ENCODE data around the gene SYNGR3.
A peak's percentile ranks its signal among the peaks of the same experiment; 100 is the strongest.
"Not testable (repeated sequence)": the region's sequence is repeated elsewhere in the genome, so short reads cannot be mapped to it uniquely, and the experiment has no call there.

SYNGR3 gene

GRCh38 chr16:1989209-1990100, at the start of gene SYNGR3:
TSS of gene SYNGR3 (plus strand) at chr16:1989970. CDS start at chr16:1990103, 133 bp downstream.
- DNase-seq: no peak

GRCh38 chr16:1940273-1941161, 49.3 kb upstream of the SYNGR3 start:
- DNase-seq: no peak

GRCh38 chr16:1941162-1942046, 48.4 kb upstream of the SYNGR3 start:
- DNase-seq: no peak

- no peak for DNase-seq
Measured at GRCh38 chr16:1942047-1942809, 47.5 kb upstream of the SYNGR3 start.

GRCh38 chr16:1942810-1943726, 46.7 kb upstream of the SYNGR3 start, which contains the start of gene MSRB1:
TSS of gene MSRB1 (minus strand) at chr16:1943199. CDS start at chr16:1943156, 43 bp downstream.
- peak; percentile 100 for DNase-seq

GRCh38 chr16:1944612-1945199, 45.1 kb upstream of the SYNGR3 start:
- no peak for DNase-seq

GRCh38 chr16:1945559-1946391, 44.0 kb upstream of the SYNGR3 start:
- DNase-seq: no peak

GRCh38 chr16:1946495-1947368, 43.0 kb upstream of the SYNGR3 start:
- no peak for DNase-seq

GRCh38 chr16:1947369-1947670, 42.5 kb upstream of the SYNGR3 start:
- DNase-seq: no peak

GRCh38 chr16:1949507-1949906, 40.3 kb upstream of the SYNGR3 start:
- DNase-seq: no peak

GRCh38 chr16:1950047-1950446, 39.7 kb upstream of the SYNGR3 start:
- DNase-seq: no peak

- DNase-seq: no peak
Measured at GRCh38 chr16:1950559-1950958, 39.2 kb upstream of the SYNGR3 start.

GRCh38 chr16:1953734-1954133, 36.0 kb upstream of the SYNGR3 start:
- no peak for DNase-seq

- DNase-seq: not testable (repeated sequence)
Measured at GRCh38 chr16:1957434-1958142, 32.2 kb upstream of the SYNGR3 start.

GRCh38 chr16:1958143-1958491, 31.7 kb upstream of the SYNGR3 start:
- not testable (repeated sequence) for DNase-seq

- DNase-seq: no peak
Measured at GRCh38 chr16:1958715-1959268, 31.0 kb upstream of the SYNGR3 start.

GRCh38 chr16:1959269-1960039, 30.3 kb upstream of the SYNGR3 start, which contains the start of gene NDUFB10:
TSS of gene NDUFB10 (plus strand) at chr16:1959538. CDS start at chr16:1959625, 87 bp downstream.
- peak; percentile 82 for DNase-seq

All from NCI-H1436 (cell line).